Adrenal gland (tissue), 12 donors: ENCODE data around the gene MUSTN1. TPM values are rescaled to one million over a fixed set of nuclear protein-coding genes. Genes with fewer than 3 reads are reported as not detected.
A peak's percentile ranks its signal among the peaks of the same experiment; 100 is the strongest.

Experiments used
- DNase-seq, 7 donors: peaks; one replicate each; pipeline ENCODE4 v3.0.0-alpha.2; 2019 to 2020
- H3K27ac ChIP-seq, 5 donors: fragments of 200-600 bp; sonication (generic) in 4 of 5; 1 replicate in 3 of 5; 2 replicates in 2 of 5; pipeline versions ENCODE4 v1.5.1 to v1.8.0; 2016 to 2020; ENCODE audit warnings: mild to moderate bottlenecking in 1 of 5
- H3K27me3 ChIP-seq: fragments of 200-600 bp; 2 replicates; pipeline ENCODE4 v1.8.0; 2021
- H3K36me3 ChIP-seq, 2 donors: fragments of 200-600 bp; replicated peaks in 1 of 2; 1 replicate in 1 of 2; 2 replicates in 1 of 2; pipeline versions ENCODE4 v1.5.1 to v1.8.0; 2018 to 2022
- H3K4me1 ChIP-seq, 2 donors: fragments of 200-600 bp; replicated peaks in 1 of 2; 1 replicate in 1 of 2; 2 replicates in 1 of 2; pipeline versions ENCODE4 v1.5.1 to v1.8.0; 2018 to 2021
- H3K4me3 ChIP-seq, 4 donors: fragments of 200-600 bp; sonication (generic) in 3 of 4; one replicate each; pipeline ENCODE4 v1.5.1; 2016 to 2018
- H3K9me3 ChIP-seq, 3 donors: fragments of 200-600 bp; sonication (generic) in 1 of 3; replicated peaks in 1 of 3; 1 replicate in 2 of 3; 2 replicates in 1 of 3; pipeline versions ENCODE4 v1.5.1 to v1.8.0; 2016 to 2021
- POLR2A ChIP-seq, 2 donors: fragments of 450-650 bp; IDR thresholded peaks; one replicate each; pipeline ENCODE4 v1.6.1; 2017; ENCODE audit warnings: antibody characterized with exemption in 2 of 2, mild to moderate bottlenecking in 2 of 2, moderate library complexity in 1 of 2
- WGBS, 4 donors: extraction: QIAGEN DNeasy Blood & Tissue Kit in 2 of 4; methylation state at CpG; one replicate each; pipeline versions ENCODE4 v1.1.5 to v1.1.7; 2013 to 2017; 5-methylcytosine and 5-hydroxymethylcytosine counted together
- intact Hi-C, 2 donors: fragments of 100-400 bp; cut with DNase I; formaldehyde crosslinking; loops; one replicate each; pipeline versions ENCODE4 v1.14.1 to v1.15.0; 2022 to 2023
- polyA plus RNA-seq, 3 donors: library from polyadenylated mRNA; stranded (reverse); fragments of 200-250 nt in 2 of 3; fragments of 350-450 nt in 1 of 3; fragmentation: Illumina TruSeq in 1 of 3; extraction: RNeasy Lipid Tissue Mini Kit (QIAGEN cat#74804) in 1 of 3; gene quantifications; one replicate each; pipeline ENCODE4 v1.2.3, GENCODE V29; 2013 to 2014
- total RNA-seq, 9 donors: library from RNA; depleted of rRNA in 4 of 9; stranded (reverse); fragments of >200 nt in 4 of 9; fragments of 120-200 nt in 1 of 9; fragmentation: NEBNext Ultra II Directional in 1 of 9; extraction: Animal tissue kit (Norgen Biotek cat#: 25700) in 1 of 9; gene quantifications; one replicate each; pipeline versions ENCODE4 v1.1.0 to v1.2.4, GENCODE V29; 2013 to 2023
- TF ChIP-seq, protein P1 (sequence below), 6 experiments: fragments of 450-650 bp in 4 of 6; fragments of 200-600 bp in 2 of 6; sonication (generic) in 1 of 6; IDR thresholded peaks; 1 replicate in 5 of 6; 2 replicates in 1 of 6; pipeline versions ENCODE4 v1.5.1 to v1.8.0; 2016 to 2021; ENCODE audit warnings: antibody characterized with exemption in 6 of 6, mild to moderate bottlenecking in 2 of 6, moderate library complexity in 1 of 6
- donor health status: healthy with polysubstance abuse.
- donor health status: Bipolar disorder and iron deficiency.
- donor health status: DM: yes; HTN: yes; CAD: no.
- donor health status: DM: no; HTN: no; CAD: no.
- donor health status: DM: no; HTN: no; CAD: no.
- donor health status: DM: yes; HTN: yes; CAD: no.

The MUSTN1 gene
- total and polyA plus RNA-seq, 12 donors = 0.50 to 128 (median 2.2) TPM; not detected in 4

DNA sequence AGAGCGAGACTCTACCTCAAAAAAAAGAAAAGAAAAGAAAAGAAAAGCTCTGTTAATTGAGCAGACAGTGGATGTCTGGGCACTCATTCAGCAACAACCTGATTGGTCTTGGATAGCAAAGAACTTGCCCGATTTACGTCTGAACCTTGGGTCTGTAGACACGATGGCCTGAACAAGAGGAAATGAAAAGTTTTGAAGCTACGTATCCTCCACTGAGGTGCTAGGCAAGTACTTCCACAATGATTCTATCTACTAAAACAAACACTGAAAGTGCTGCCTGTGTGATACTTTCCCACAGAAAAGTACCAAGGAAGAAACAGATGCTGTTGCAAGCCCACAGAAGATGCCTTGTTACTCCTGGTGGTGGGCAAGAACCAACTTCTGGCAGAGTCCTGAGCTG is 21.8 kb upstream of the MUSTN1 start:
- Histone ChIP-seq H3K27ac (no peak overlapping the region), H3K36me3 (peaks cover 0 to 13% of the 10 kb centered on the region in 2 donors), H3K4me3 (no peak overlapping the region), H3K27me3 (no peaks in the 10 kb centered on the region), H3K4me1 (peaks cover 0 to 12% of the 10 kb centered on the region in 2 donors), H3K9me3 (no peaks in the 10 kb centered on the region)
- DNase-seq = peak in 1 of 7 donors; percentile 36
- intact Hi-C loops = loop anchor here in 1 of 2 donors (10.0 kb wide), 1 partner anchor 78 kb away; no protein-coding TSS in a partner anchor
- WGBS, 4 donors = 49 to 60% (median 54%) methylated on average over 5 of the region's 5 CpGs
- no peak for TF ChIP-seq POLR2A (IDR thresholded peaks at IDR 0.05)
- TF ChIP-seq, protein P1, sequence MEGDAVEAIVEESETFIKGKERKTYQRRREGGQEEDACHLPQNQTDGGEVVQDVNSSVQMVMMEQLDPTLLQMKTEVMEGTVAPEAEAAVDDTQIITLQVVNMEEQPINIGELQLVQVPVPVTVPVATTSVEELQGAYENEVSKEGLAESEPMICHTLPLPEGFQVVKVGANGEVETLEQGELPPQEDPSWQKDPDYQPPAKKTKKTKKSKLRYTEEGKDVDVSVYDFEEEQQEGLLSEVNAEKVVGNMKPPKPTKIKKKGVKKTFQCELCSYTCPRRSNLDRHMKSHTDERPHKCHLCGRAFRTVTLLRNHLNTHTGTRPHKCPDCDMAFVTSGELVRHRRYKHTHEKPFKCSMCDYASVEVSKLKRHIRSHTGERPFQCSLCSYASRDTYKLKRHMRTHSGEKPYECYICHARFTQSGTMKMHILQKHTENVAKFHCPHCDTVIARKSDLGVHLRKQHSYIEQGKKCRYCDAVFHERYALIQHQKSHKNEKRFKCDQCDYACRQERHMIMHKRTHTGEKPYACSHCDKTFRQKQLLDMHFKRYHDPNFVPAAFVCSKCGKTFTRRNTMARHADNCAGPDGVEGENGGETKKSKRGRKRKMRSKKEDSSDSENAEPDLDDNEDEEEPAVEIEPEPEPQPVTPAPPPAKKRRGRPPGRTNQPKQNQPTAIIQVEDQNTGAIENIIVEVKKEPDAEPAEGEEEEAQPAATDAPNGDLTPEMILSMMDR (IDR thresholded peaks at IDR 0.05) = no peak

DNA sequence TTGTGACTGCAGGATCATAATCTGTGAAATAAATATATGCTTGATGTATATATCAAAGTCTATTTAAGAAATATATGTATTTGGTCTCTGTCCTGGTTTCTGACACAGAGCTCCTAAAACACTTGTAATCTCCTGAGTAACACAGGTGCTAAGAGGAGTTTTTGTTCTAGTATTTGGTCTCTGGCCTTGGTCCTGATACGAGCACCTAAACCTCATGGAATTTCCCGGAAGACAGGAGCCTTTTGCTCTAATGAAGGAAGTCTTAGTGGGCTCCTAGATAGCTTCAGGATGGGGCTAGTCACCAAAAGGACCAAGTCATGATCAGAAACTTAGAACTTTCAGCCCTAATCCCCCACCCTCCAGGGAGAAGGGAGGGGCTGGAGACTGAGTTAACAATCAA is 19.2 kb upstream of the MUSTN1 start:
- Histone ChIP-seq H3K36me3 (peaks cover 0 to 23% of the 10 kb centered on the region in 2 donors), H3K4me1 (peaks cover 0 to 12% of the 10 kb centered on the region in 2 donors), H3K4me3 (no peak overlapping the region), H3K9me3 (no peaks in the 10 kb centered on the region), H3K27ac (peak overlapping the region in 1 of 5 donors; percentile 38), H3K27me3 (no peaks in the 10 kb centered on the region)
- TF ChIP-seq, protein P1 (IDR thresholded peaks at IDR 0.05) = no peak
- TF ChIP-seq POLR2A (IDR thresholded peaks at IDR 0.05) = no peak
- DNase-seq = no peak
- intact Hi-C loops = loop anchor here (5.0 to 10.0 kb wide), 2 partner anchors 81 to 218 kb away; no protein-coding TSS in a partner anchor
- 80 to 96% (median 87%) methylated on average over 2 of the region's 2 CpGs for WGBS, 4 donors

DNA sequence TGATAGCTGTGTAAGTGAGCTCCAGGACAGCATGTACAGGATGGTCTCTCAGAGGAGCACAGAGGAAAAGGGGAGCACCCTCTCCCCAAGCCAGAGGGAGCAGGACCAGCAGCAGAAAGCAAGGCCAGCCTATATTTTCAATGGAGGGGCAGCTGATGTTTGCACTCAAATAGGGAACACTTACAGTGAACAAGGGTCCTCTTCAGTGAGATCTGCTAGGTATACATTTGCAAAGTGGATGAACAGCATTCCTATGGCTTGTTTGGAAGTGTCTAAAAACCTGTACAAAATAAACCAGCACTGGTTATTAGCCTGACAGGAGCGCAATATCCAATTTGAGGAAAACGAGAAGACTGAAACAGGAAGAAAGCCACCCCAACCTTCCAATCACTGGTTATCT is 17.6 kb upstream of the MUSTN1 start:
- no peaks in the 10 kb centered on the region for H3K27me3 ChIP-seq
- WGBS, 4 donors = 37 to 60% (median 47%) methylated on average over 2 of the region's 2 CpGs
- peaks cover 0 to 36% of the 10 kb centered on the region in 2 donors for H3K36me3 ChIP-seq
- intact Hi-C loops = loop anchor here (5.0 to 10.0 kb wide), 2 partner anchors 82 to 220 kb away; no protein-coding TSS in a partner anchor
- no peak for DNase-seq
- H3K4me3 ChIP-seq = no peak overlapping the region
- H3K27ac ChIP-seq = peak overlapping the region in 1 of 5 donors; percentile 14
- peaks cover 0 to 12% of the 10 kb centered on the region in 2 donors for H3K4me1 ChIP-seq
- TF ChIP-seq, protein P1 (IDR thresholded peaks at IDR 0.05) = no peak
- no peak for TF ChIP-seq POLR2A (IDR thresholded peaks at IDR 0.05)
- no peaks in the 10 kb centered on the region for H3K9me3 ChIP-seq

DNA sequence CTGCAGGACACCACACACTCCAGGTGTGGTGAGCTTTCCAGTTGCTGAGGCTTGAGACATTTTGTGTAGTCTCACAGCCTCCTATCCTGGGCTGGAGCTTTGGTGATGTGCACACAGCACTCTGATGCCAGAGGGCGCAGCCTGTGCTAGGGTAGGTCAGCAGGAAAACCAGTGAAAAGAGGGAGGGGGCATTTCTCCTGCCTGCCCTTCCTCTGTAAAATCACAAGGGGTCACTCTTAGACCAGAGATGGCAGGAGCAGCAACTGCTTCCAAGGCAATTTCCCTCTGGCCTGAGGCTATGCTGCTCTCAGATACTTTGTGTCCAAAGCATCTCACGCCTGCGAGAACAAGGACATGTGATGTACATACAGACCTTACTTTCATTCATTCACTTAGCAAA is 16.5 kb upstream of the MUSTN1 start:
- H3K4me1 ChIP-seq = peaks cover 0 to 12% of the 10 kb centered on the region in 2 donors
- H3K27me3 ChIP-seq = no peaks in the 10 kb centered on the region
- peak in 6 of 7 donors; percentile 57 to 76 (median 60) for DNase-seq
- H3K9me3 ChIP-seq = no peaks in the 10 kb centered on the region
- intact Hi-C loops = loop anchor here (5.0 to 10.0 kb wide), 2 partner anchors 83 to 221 kb away; no protein-coding TSS in a partner anchor
- WGBS, 4 donors = 37 to 79% (median 50%) methylated on average over 3 of the region's 3 CpGs
- H3K4me3 ChIP-seq = no peak overlapping the region
- H3K36me3 ChIP-seq = peaks cover 0 to 36% of the 10 kb centered on the region in 2 donors
- TF ChIP-seq, protein P1 (IDR thresholded peaks at IDR 0.05) = peak; percentile 42 to 91 (median 82)
- TF ChIP-seq POLR2A (IDR thresholded peaks at IDR 0.05) = no peak
- H3K27ac ChIP-seq = no peak overlapping the region
